Globus pallidus (tissue), 1 donor: ENCODE measurements around the gene B3GLCT.

Experiments used
- DNase-seq: peaks from one replicate; pipeline ENCODE4 v3.0.0-alpha.2; 2015; ENCODE audit warnings: low spot score

The B3GLCT gene

GRCh38 chr13:31223640-31224039 lies 23.9 kb downstream of the B3GLCT start:
- no peak for DNase-seq

GRCh38 chr13:31224174-31224669 lies 24.4 kb downstream of the B3GLCT start:
- no peak for DNase-seq

GRCh38 chr13:31224963-31225559 lies 25.3 kb downstream of the B3GLCT start:
- no peak for DNase-seq

GRCh38 chr13:31225998-31226675 lies 26.4 kb downstream of the B3GLCT start:
- DNase-seq, result no peak

GRCh38 chr13:31227063-31227462 lies 27.3 kb downstream of the B3GLCT start:
- no peak for DNase-seq

- DNase-seq, result no peak
These were observed 28.1 kb downstream of the B3GLCT start for GRCh38 chr13:31227870-31228269.

- DNase-seq, result no peak
These were observed 35.0 kb downstream of the B3GLCT start for GRCh38 chr13:31234729-31235128.

- peak; percentile 29 for DNase-seq
These were observed 36.5 kb downstream of the B3GLCT start for GRCh38 chr13:31236211-31236786.

- no peak for DNase-seq
These were observed 41.1 kb downstream of the B3GLCT start for GRCh38 chr13:31240921-31241320.

GRCh38 chr13:31242367-31242766 lies 42.6 kb downstream of the B3GLCT start:
- DNase-seq, result no peak

GRCh38 chr13:31242916-31243315 lies 43.1 kb downstream of the B3GLCT start:
- DNase-seq, result no peak

GRCh38 chr13:31245598-31246373 lies 46.0 kb downstream of the B3GLCT start:
- no peak for DNase-seq

GRCh38 chr13:31246918-31247317 lies 47.1 kb downstream of the B3GLCT start:
- no peak for DNase-seq

GRCh38 chr13:31248361-31248760 lies 48.6 kb downstream of the B3GLCT start:
- DNase-seq, result no peak

GRCh38 chr13:31248965-31249539 lies 49.3 kb downstream of the B3GLCT start:
- DNase-seq, result no peak

GRCh38 chr13:31250435-31250834 lies 50.7 kb downstream of the B3GLCT start:
- DNase-seq, result no peak

- no peak for DNase-seq
These were observed 61.5 kb downstream of the B3GLCT start for GRCh38 chr13:31261241-31261640.

GRCh38 chr13:31263346-31263745 lies 63.6 kb downstream of the B3GLCT start:
- no peak for DNase-seq

GRCh38 chr13:31264151-31264550 lies 64.4 kb downstream of the B3GLCT start:
- no peak for DNase-seq

GRCh38 chr13:31267126-31267784 lies 67.5 kb downstream of the B3GLCT start:
- no peak for DNase-seq

GRCh38 chr13:31274390-31274789 lies 74.6 kb downstream of the B3GLCT start:
- no peak for DNase-seq

GRCh38 chr13:31276421-31276820 lies 76.6 kb downstream of the B3GLCT start:
- DNase-seq, result no peak
